HCT116 (cell line): ENCODE results near the gene LBR. TPM values are rescaled to one million over a fixed set of nuclear protein-coding genes. Genes with fewer than 3 reads are reported as not detected.

Experiments
- ATAC-seq: fragments of 200-7000 bp; cut with Tn5 transposase; 2 replicates; pipeline ENCODE4 v1.9.1; 2020; ENCODE audit warnings: mild to moderate bottlenecking, moderate library complexity
- BruUV-seq: library from RNA; stranded (reverse); fragments of 400-500 nt; replicated peaks from 2 replicates; lab custom pipeline; 2021; lab: Mats Ljungman, UMichigan
- CTCF ChIA-PET: fragments of 300-600 bp; sonication (Branson Sonifier 250); formaldehyde crosslinking; loops from one replicate; lab custom pipeline; 2021; ENCODE audit warnings: antibody characterized with exemption; lab: Charles Lee
- POLR2A ChIA-PET: fragments of 300-600, 350-600 bp; sonication (Branson Sonifier 250); formaldehyde crosslinking; loops from one replicate; lab custom pipeline; 2021; ENCODE audit warnings: antibody characterized with exemption; lab: Charles Lee
- RAD21 ChIA-PET, 2 experiments: fragments of 300-600 bp; sonication (Branson Sonifier 250); formaldehyde crosslinking; loops; one replicate each; lab custom pipeline; 2023; ENCODE audit warnings: low total read pairs in 2 of 2; ENCODE audit not compliant: uncharacterized antibody in 2 of 2, unreplicated experiment in 2 of 2, low non-redundant PET in 1 of 2; lab: Charles Lee
- DNase-seq: peaks from one replicate; pipeline ENCODE4 v3.0.0-alpha.2; 2010; ENCODE audit warnings: low read depth, low spot score
- H2AFZ ChIP-seq: fragments of 200-600 bp; shearing (Covaris generic), sonication (generic); 2 replicates; pipeline ENCODE4 v1.6.1; 2017; ENCODE audit warnings: low read depth, mixed run types, mixed read lengths, antibody characterized with exemption, low read length; ENCODE audit not compliant: poor library complexity, severe bottlenecking
- H3K27ac ChIP-seq: 2 replicates; pipeline ENCODE4 v1.5.1; 2012; ENCODE audit warnings: low read depth, low read length
- H3K27me3 ChIP-seq: fragments of 200-600 bp; sonication (generic); 2 replicates; pipeline ENCODE4 v1.6.1; 2016; ENCODE audit warnings: mixed run types, low read length, mixed read lengths; ENCODE audit not compliant: insufficient read depth
- H3K36me3 ChIP-seq, 2 experiments: fragments of 200-500 bp in 1 of 2; fragments of 200-600 bp in 1 of 2; sonication (Bioruptor generic) in 1 of 2; sonication (generic) in 1 of 2; 2 replicates each; pipeline versions ENCODE4 v1.5.1 to v1.6.1; 2014 to 2016; ENCODE audit warnings: low read length in 2 of 2, inconsistent platforms in 1 of 2, mixed read lengths in 1 of 2, mixed run types in 1 of 2; ENCODE audit not compliant: insufficient read depth in 2 of 2, control insufficient read depth in 1 of 2
- H3K4me1 ChIP-seq, 2 experiments: fragments of 200-600 bp in 1 of 2; sonication (generic) in 1 of 2; 2 replicates each; pipeline versions ENCODE4 v1.5.1 to v1.6.1; 2012 to 2017; ENCODE audit warnings: low read length in 2 of 2, inconsistent platforms in 1 of 2, mild to moderate bottlenecking in 1 of 2, mixed read lengths in 1 of 2, mixed run types in 1 of 2, moderate library complexity in 1 of 2; ENCODE audit not compliant: insufficient read depth in 2 of 2, control insufficient read depth in 1 of 2
- H3K4me2 ChIP-seq: fragments of 200-600 bp; sonication (generic); 2 replicates; pipeline ENCODE4 v1.6.1; 2017; ENCODE audit warnings: mixed run types, low read length, mixed read lengths
- H3K4me3 ChIP-seq, 2 experiments: fragments of 200-600 bp in 1 of 2; sonication (generic) in 1 of 2; replicated peaks in 1 of 2; 2 replicates each; pipeline ENCODE4 v1.5.1; 2011 to 2016; ENCODE audit warnings: low read length in 2 of 2, control low read depth in 1 of 2, low read depth in 1 of 2, mild to moderate bottlenecking in 1 of 2, mixed read lengths in 1 of 2, mixed run types in 1 of 2
- H3K79me2 ChIP-seq: fragments of 200-600 bp; sonication (generic); 2 replicates; pipeline ENCODE4 v1.6.1; 2017; ENCODE audit warnings: mild to moderate bottlenecking, mixed run types, low read length, moderate library complexity, mixed read lengths; ENCODE audit not compliant: insufficient read depth
- H3K9ac ChIP-seq: fragments of 200-600 bp; sonication (generic); 2 replicates; pipeline ENCODE4 v1.6.1; 2016; ENCODE audit warnings: low read length, mixed read lengths
- H3K9me2 ChIP-seq: fragments of 200-600 bp; sonication (generic), shearing (Covaris generic); 2 replicates; pipeline ENCODE4 v1.6.1; 2017; ENCODE audit warnings: mixed run types, mild to moderate bottlenecking, moderate library complexity; ENCODE audit not compliant: insufficient read depth
- H3K9me3 ChIP-seq, 2 experiments: fragments of 200-500 bp in 1 of 2; fragments of 200-600 bp in 1 of 2; sonication (Bioruptor generic) in 1 of 2; sonication (generic) in 1 of 2; 2 replicates each; pipeline ENCODE4 v1.6.1; 2014 to 2017; ENCODE audit warnings: low read length in 2 of 2, mixed read lengths in 2 of 2, inconsistent platforms in 1 of 2, low read depth in 1 of 2, mild to moderate bottlenecking in 1 of 2, mixed run types in 1 of 2, moderate library complexity in 1 of 2; ENCODE audit not compliant: control insufficient read depth in 1 of 2, insufficient read depth in 1 of 2
- H4K20me1 ChIP-seq: fragments of 200-600 bp; sonication (generic), shearing (Covaris generic); 2 replicates; pipeline ENCODE4 v1.6.1; 2017; ENCODE audit warnings: mixed run types, mild to moderate bottlenecking, moderate library complexity; ENCODE audit not compliant: insufficient read depth
- ATF3 ChIP-seq: IDR thresholded peaks from 2 replicates; pipeline ENCODE4 v1.6.1; 2012
- CBX3 ChIP-seq: IDR thresholded peaks from 2 replicates; pipeline ENCODE4 v1.6.1; 2012; ENCODE audit warnings: low read depth
- CEBPB ChIP-seq: IDR thresholded peaks from 2 replicates; pipeline ENCODE4 v1.6.1; 2012; ENCODE audit warnings: low read depth
- CTCF ChIP-seq, 3 experiments: fragments of 200-600 bp in 1 of 3; sonication (generic) in 1 of 3; IDR thresholded peaks in 2 of 3; conservative IDR thresholded peaks in 1 of 3; 2 replicates each; pipeline ENCODE4 v1.5.1; 2012 to 2017; ENCODE audit warnings: low read depth in 2 of 3, low read length in 2 of 3, antibody characterized with exemption in 1 of 3, borderline replicate concordance in 1 of 3, control low read depth in 1 of 3, mild to moderate bottlenecking in 1 of 3, mixed read lengths in 1 of 3, mixed run types in 1 of 3, moderate library complexity in 1 of 3; ENCODE audit not compliant: insufficient read depth in 1 of 3
- EGR1 ChIP-seq: IDR thresholded peaks from 2 replicates; pipeline ENCODE4 v1.6.1; 2012; ENCODE audit warnings: low read depth
- ELF1 ChIP-seq: IDR thresholded peaks from 2 replicates; pipeline ENCODE4 v1.6.1; 2012; ENCODE audit warnings: low read depth, borderline replicate concordance
- EZH2 ChIP-seq: fragments of 200-600 bp; sonication (generic); IDR thresholded peaks from 2 replicates; pipeline ENCODE4 v1.6.1; 2017; ENCODE audit warnings: antibody characterized with exemption, mixed run types
- JUND ChIP-seq: IDR thresholded peaks from 2 replicates; pipeline ENCODE4 v1.6.1; 2012
- MAX ChIP-seq: IDR thresholded peaks from 2 replicates; pipeline ENCODE4 v1.6.1; 2012
- POLR2AphosphoS5 ChIP-seq: IDR thresholded peaks from 2 replicates; pipeline ENCODE4 v1.6.1; 2011; ENCODE audit warnings: mild to moderate bottlenecking, low read depth, low read length, moderate library complexity
- RAD21 ChIP-seq: IDR thresholded peaks from 2 replicates; pipeline ENCODE4 v1.6.1; 2012; ENCODE audit warnings: low read depth, mild to moderate bottlenecking
- SIN3A ChIP-seq: IDR thresholded peaks from 2 replicates; pipeline ENCODE4 v1.6.1; 2012; ENCODE audit warnings: low read depth
- SP1 ChIP-seq: IDR thresholded peaks from 2 replicates; pipeline ENCODE4 v1.6.1; 2012; ENCODE audit warnings: low read depth
- SRF ChIP-seq: IDR thresholded peaks from 2 replicates; pipeline ENCODE4 v1.6.1; 2012; ENCODE audit warnings: low read depth
- TCF7L2 ChIP-seq: IDR thresholded peaks from 2 replicates; pipeline ENCODE4 v1.7.0; 2011; ENCODE audit warnings: borderline replicate concordance, inconsistent platforms; ENCODE audit not compliant: insufficient read depth, insufficient read length; ENCODE audit errors: extremely low read depth
- YY1 ChIP-seq: IDR thresholded peaks from 2 replicates; pipeline ENCODE4 v1.6.1; 2011; ENCODE audit warnings: low read length, low read depth, moderate library complexity, mild to moderate bottlenecking; ENCODE audit not compliant: insufficient replicate concordance; ENCODE audit errors: extremely low read depth
- ZBTB33 ChIP-seq: IDR thresholded peaks from 2 replicates; pipeline ENCODE4 v1.6.1; 2011; ENCODE audit warnings: mild to moderate bottlenecking, low read length, moderate library complexity; ENCODE audit not compliant: insufficient replicate concordance; ENCODE audit errors: extremely low read depth
- ZFX ChIP-seq: fragments of 450-650 bp; IDR thresholded peaks from 2 replicates; pipeline ENCODE4 v1.6.1; 2017
- ZNF274 ChIP-seq: fragments of 200-500 bp; sonication (Bioruptor generic); IDR thresholded peaks from 2 replicates; pipeline ENCODE4 v1.6.1; 2014; ENCODE audit warnings: mild to moderate bottlenecking, low read depth, low read length, inconsistent platforms
- intact Hi-C: fragments of 100-400 bp; cut with micrococcal nuclease; formaldehyde crosslinking; loops from 2 replicates; pipeline ENCODE4 v1.10.0; 2022
- total RNA-seq: library from RNA; stranded (reverse); gene quantifications from one replicate; pipeline ENCODE4 v1.2.1, GENCODE V29; 2021; ENCODE audit not compliant: unreplicated experiment

Gene LBR
- total RNA-seq, 1 experiment from 2014 or later, result 97.4 TPM

GRCh38 chr1:225471109-225471452 is 43.2 kb upstream of the LBR start:
- ChIA-PET RAD21 (no interaction called here), POLR2A (no interaction called here), CTCF (interaction anchor here (1.6 kb wide), 1 partner anchor 11 kb away, joined by 3 read pairs; no protein-coding TSS in a partner anchor)
- ATAC-seq (no peak), DNase-seq (no peak)
- H3K9me2 ChIP-seq, result no peaks in the 10 kb centered on the region
- no peaks in the 10 kb centered on the region for H3K79me2 ChIP-seq
- TF ChIP-seq EGR1 (no peak), SIN3A (no peak), EZH2 (no peak), YY1 (no peak), SP1 (no peak), TCF7L2 (no peak), RAD21 (no peak), ZFX (no peak), ZNF274 (no peak), POLR2AphosphoS5 (no peak), ATF3 (no peak), CTCF (IDR thresholded peaks at IDR 0.05 in 2 of 3, conservative IDR thresholded peaks at IDR 0.05 in 1 of 3; ENCODE audit: borderline replicate concordance in 1 of 3, insufficient read depth in 1 of 3, low read depth in 2 of 3, low read length in 2 of 3) (no peak), ELF1 (no peak), MAX (no peak), CEBPB (no peak), SRF (no peak), JUND (no peak), CBX3 (no peak), ZBTB33 (no peak)
- H3K4me3 ChIP-seq, result no peak overlapping the region
- H3K4me1 ChIP-seq, result peaks cover 3 to 19% of the 10 kb centered on the region in 2 experiments; a peak in 3 of 4 replicates
- H3K27me3 ChIP-seq, result no peaks in the 10 kb centered on the region
- no peaks in the 10 kb centered on the region for H4K20me1 ChIP-seq
- intact Hi-C loops, result loop anchor here (10.0 kb wide), 1 partner anchor 594 kb away; the partner anchor contains the start of gene H3-3A
- no peaks in the 10 kb centered on the region for H3K36me3 ChIP-seq
- BruUV-seq, result no TSS peak
- no peak overlapping the region for H2AFZ ChIP-seq
- H3K27ac ChIP-seq, result no peak overlapping the region
- H3K4me2 ChIP-seq, result no peak overlapping the region
- no peaks in the 10 kb centered on the region for H3K9me3 ChIP-seq
- no peak overlapping the region for H3K9ac ChIP-seq
